Brain microvascular endothelial cell (primary cell): ENCODE results near the gene PLEKHM2.

Source experiments
- DNase-seq: peaks from one replicate; pipeline ENCODE4 v3.0.0-alpha.2; 2020
- H3K27ac ChIP-seq: fragments of 250-450 bp; sonication (Bioruptor Pico); 2 replicates; pipeline ENCODE4 v1.5.1; 2020; ENCODE audit warnings: mild to moderate bottlenecking, moderate library complexity
- H3K27me3 ChIP-seq: fragments of 250-450 bp; sonication (Bioruptor Pico); replicated peaks from 2 replicates; pipeline ENCODE4 v1.5.1; 2020; ENCODE audit warnings: mild to moderate bottlenecking
- H3K36me3 ChIP-seq: fragments of 250-450 bp; sonication (Bioruptor Pico); replicated peaks from 2 replicates; pipeline ENCODE4 v1.5.1; 2020; ENCODE audit warnings: mild to moderate bottlenecking
- H3K4me3 ChIP-seq: 2 replicates; pipeline ENCODE4 v1.5.1; 2011; ENCODE audit warnings: low read depth, mild to moderate bottlenecking, control low read depth, low read length, moderate library complexity
- CTCF ChIP-seq: IDR thresholded peaks from 2 replicates; pipeline ENCODE4 v1.5.1; 2011; ENCODE audit warnings: low read depth, mild to moderate bottlenecking, moderate library complexity, low read length, control low read depth, inconsistent platforms; ENCODE audit errors: missing control alignments
- in situ Hi-C: cut with HindIII; loops from 2 replicates; pipeline ENCODE4 v1.10.0; 2017; ENCODE audit warnings: low sequenced_read_pairs, low pct_ligation_motif_present

The PLEKHM2 gene

GRCh38 chr1:15733218-15733725 is 49.2 kb downstream of the PLEKHM2 start:
- in situ Hi-C loops, result no loop called here

GRCh38 chr1:15733726-15734226 is 49.7 kb downstream of the PLEKHM2 start:
- Histone ChIP-seq H3K27ac (no peak overlapping the region), H3K4me3 (no peak overlapping the region), H3K27me3 (no peaks in the 10 kb centered on the region), H3K36me3 (peaks cover 46% of the 10 kb centered on the region)
- no peak for DNase-seq
- in situ Hi-C loops, result no loop called here
- TF ChIP-seq CTCF, result no peak

More at GRCh38 chr1:15733218-15733725, 49.2 kb downstream of the PLEKHM2 start:
- no peak overlapping the region for H3K4me3 ChIP-seq
- DNase-seq, result no peak
- no peak overlapping the region for H3K27ac ChIP-seq
- no peaks in the 10 kb centered on the region for H3K27me3 ChIP-seq
- peaks cover 51% of the 10 kb centered on the region for H3K36me3 ChIP-seq
- no peak for TF ChIP-seq CTCF

- in situ Hi-C loops, result no loop called here
- Histone ChIP-seq H3K36me3 (peaks cover 42% of the 10 kb centered on the region), H3K27me3 (no peaks in the 10 kb centered on the region), H3K27ac (no peak overlapping the region), H3K4me3 (no peak overlapping the region)
- TF ChIP-seq CTCF, result no peak
- no peak for DNase-seq
Observed at GRCh38 chr1:15734296-15734695, 50.2 kb downstream of the PLEKHM2 start.

GRCh38 chr1:15734901-15735300 is 50.8 kb downstream of the PLEKHM2 start:
- H3K36me3 ChIP-seq, result peaks cover 42% of the 10 kb centered on the region
- no peak overlapping the region for H3K4me3 ChIP-seq
- no peak for TF ChIP-seq CTCF
- H3K27ac ChIP-seq, result no peak overlapping the region
- in situ Hi-C loops, result no loop called here
- DNase-seq, result no peak
- no peaks in the 10 kb centered on the region for H3K27me3 ChIP-seq

- no peak for TF ChIP-seq CTCF
- in situ Hi-C loops, result no loop called here
- Histone ChIP-seq H3K36me3 (peaks cover 40% of the 10 kb centered on the region), H3K27me3 (no peaks in the 10 kb centered on the region), H3K4me3 (no peak overlapping the region), H3K27ac (no peak overlapping the region)
- DNase-seq, result no peak
Observed at GRCh38 chr1:15735304-15736037, 51.4 kb downstream of the PLEKHM2 start.
